K562 (cell line): Measurements from ENCODE around the gene USP35. TPM values are rescaled to one million over a fixed set of nuclear protein-coding genes. Genes with fewer than 3 reads are reported as not detected.

Source experiments
- ATAC-seq: fragments of 200-7000 bp; cut with Tn5 transposase; 3 replicates; pipeline ENCODE4 v1.9.1; 2020; ENCODE audit warnings: moderate library complexity
- BruUV-seq: library from RNA; stranded (reverse); fragments of 400-500 nt; replicated peaks from 2 replicates; lab custom pipeline; 2021; lab: Mats Ljungman, UMichigan
- CTCF ChIA-PET: fragments of 300-600 bp; formaldehyde crosslinking; extraction: SDS; loops from one replicate; lab custom pipeline; 2021; ENCODE audit warnings: low intra/inter-chr PET ratio; lab: Yijun Ruan, JAX
- POLR2A ChIA-PET: fragments of 300-600, 350-650 bp; sonication (Branson Sonifier 250); formaldehyde crosslinking; extraction: SDS; loops from one replicate; lab custom pipeline; 2021; ENCODE audit warnings: antibody characterized with exemption, inconsistent platforms; lab: Yijun Ruan, JAX
- DNase-seq, 4 experiments: peaks; one replicate each; pipeline versions ENCODE4 v3.0.0 to v3.0.0-alpha.2; 2011 to 2018; ENCODE audit warnings: low spot score in 3 of 4, mixed read lengths in 3 of 4; ENCODE audit errors: extremely low read depth in 1 of 4
- FAIRE-seq: peaks from 2 replicates; lab custom pipeline; 2011; peaks lifted over from hg19 to GRCh38; lab: Jason Lieb, UNC
- H2AFZ ChIP-seq: 2 replicates; pipeline ENCODE4 v1.6.0; 2011; ENCODE audit warnings: low read depth, low read length, control low read depth, inconsistent platforms
- H3K27ac ChIP-seq: fragments of 200-600 bp; 3 replicates; pipeline ENCODE4 v1.8.0; 2011; ENCODE audit warnings: low read depth, mild to moderate bottlenecking, control low read depth, inconsistent platforms, low read length, moderate library complexity, mixed read lengths; ENCODE audit errors: extremely low read depth
- H3K27me3 ChIP-seq, 2 experiments: fragments of 300-600 bp in 1 of 2; 2 replicates in 1 of 2; 3 replicates in 1 of 2; pipeline versions ENCODE4 v1.6.0 to v1.8.0; 2011; ENCODE audit warnings: inconsistent platforms in 2 of 2, low read length in 2 of 2, mild to moderate bottlenecking in 1 of 2, mixed read lengths in 1 of 2, moderate library complexity in 1 of 2; ENCODE audit not compliant: control insufficient read depth in 2 of 2, insufficient read depth in 2 of 2
- H3K36me3 ChIP-seq: fragments of 300-600 bp; 3 replicates; pipeline ENCODE4 v1.8.0; 2011; ENCODE audit warnings: mild to moderate bottlenecking, low read length, inconsistent platforms; ENCODE audit not compliant: control insufficient read depth, insufficient read depth
- H3K4me1 ChIP-seq, 2 experiments: fragments of 200-600 bp in 1 of 2; replicated peaks in 1 of 2; 2 replicates in 1 of 2; 3 replicates in 1 of 2; pipeline versions ENCODE4 v1.5.1 to v1.8.0; 2011; ENCODE audit warnings: inconsistent platforms in 2 of 2, low read length in 2 of 2, mild to moderate bottlenecking in 1 of 2, mixed read lengths in 1 of 2, moderate library complexity in 1 of 2; ENCODE audit not compliant: control insufficient read depth in 2 of 2, insufficient read depth in 2 of 2
- H3K4me2 ChIP-seq: 2 replicates; pipeline ENCODE4 v1.6.1; 2011; ENCODE audit warnings: low read length, control low read depth, inconsistent platforms, mixed read lengths; ENCODE audit not compliant: insufficient read depth
- H3K4me3 ChIP-seq: fragments of 200-600 bp; sonication (generic), shearing (Covaris generic); 2 replicates; pipeline ENCODE4 v1.5.1; 2016; ENCODE audit warnings: control low read depth, inconsistent platforms
- H3K79me2 ChIP-seq: fragments of 200-600 bp; 3 replicates; pipeline ENCODE4 v1.8.0; 2011; ENCODE audit warnings: low read length, inconsistent platforms; ENCODE audit not compliant: control insufficient read depth, insufficient read depth
- H3K9ac ChIP-seq, 2 experiments: 2 replicates each; pipeline versions ENCODE4 v1.6.0 to v1.6.1; 2011; ENCODE audit warnings: low read depth in 2 of 2, low read length in 2 of 2, control low read depth in 1 of 2, inconsistent platforms in 1 of 2, mild to moderate bottlenecking in 1 of 2, mixed read lengths in 1 of 2; ENCODE audit not compliant: insufficient read depth in 1 of 2
- H3K9me1 ChIP-seq: one replicate; pipeline ENCODE4 v1.6.0; 2011; ENCODE audit warnings: inconsistent platforms, mild to moderate bottlenecking, low read length, moderate library complexity; ENCODE audit not compliant: control insufficient read depth, insufficient read depth
- H3K9me3 ChIP-seq: replicated peaks from 2 replicates; pipeline ENCODE4 v1.5.1; 2011; ENCODE audit warnings: low read depth, low read length, inconsistent platforms; ENCODE audit not compliant: control insufficient read depth, insufficient read depth
- H4K20me1 ChIP-seq: replicated peaks from 2 replicates; pipeline ENCODE4 v1.6.1; 2011; ENCODE audit warnings: low read length, inconsistent platforms, mixed read lengths; ENCODE audit not compliant: control insufficient read depth, insufficient read depth
- DMBX1 ChIP-seq: fragments of 250-450 bp; sonication (Bioruptor Pico); IDR thresholded peaks from 2 replicates; pipeline ENCODE4 v1.8.0; 2022; ENCODE audit warnings: inconsistent platforms, mild to moderate bottlenecking, moderate library complexity, borderline replicate concordance
- JUND ChIP-seq, 2 experiments: IDR thresholded peaks; 2 replicates in 1 of 2; 3 replicates in 1 of 2; pipeline ENCODE4 v1.6.1; 2011; ENCODE audit warnings: borderline replicate concordance in 2 of 2, low read depth in 2 of 2, low read length in 2 of 2, improper control_type of control experiment in 1 of 2, missing biosample characterization in 1 of 2, missing genetic modification characterization in 1 of 2, missing genetic modification reagents in 1 of 2
- MEIS2 ChIP-seq: fragments of 450-650 bp; IDR thresholded peaks from 2 replicates; pipeline ENCODE4 v1.6.1; 2014; ENCODE audit warnings: mild to moderate bottlenecking; ENCODE audit not compliant: partially characterized antibody
- ZNF592 ChIP-seq: fragments of 450-650 bp; IDR thresholded peaks from 2 replicates; pipeline ENCODE4 v1.6.1; 2017; ENCODE audit warnings: antibody characterized with exemption, mild to moderate bottlenecking
- WGBS: fragments of 100-300 bp; shearing (Covaris generic); methylation state at CpG from one replicate; pipeline ENCODE4 v1.1.6; 2016; ENCODE audit warnings: low coverage, mixed read lengths; ENCODE audit not compliant: insufficient coverage; ENCODE audit errors: missing lambda C conversion rate; 5-methylcytosine and 5-hydroxymethylcytosine counted together
- in situ Hi-C: fragments of 300-500 bp; cut with MboI; formaldehyde crosslinking; loops from 4 replicates; pipeline ENCODE4 v1.15.0; 2018; ENCODE audit warnings: inconsistent platforms, mixed read lengths
- intact Hi-C: fragments of 100-400 bp; cut with micrococcal nuclease; formaldehyde crosslinking; loops from 2 replicates; pipeline ENCODE4 v1.14.2; 2022
- polyA plus RNA-seq, 8 experiments: library from polyadenylated mRNA; depleted of rRNA in 4 of 8; stranded (reverse) in 5 of 8; unstranded in 3 of 8; fragments of >200 nt; fragmentation: Nextera tagmentation in 2 of 8; fragmentation: Illumina TruSeq in 1 of 8; extraction: Ambion mirVana in 2 of 8; extraction: Trizol in 1 of 8; gene quantifications; 2 replicates each; pipeline versions ENCODE4 v1.2.1 to v1.2.3, GENCODE V29; 2011 to 2014; ENCODE audit warnings: inconsistent platforms in 1 of 8, missing spikeins in 1 of 8
- total RNA-seq, 7 experiments: library from RNA; depleted of rRNA in 6 of 7; stranded (reverse); fragments of >200 nt in 6 of 7; fragmentation: Illumina TruSeq in 2 of 7; extraction: Trizol in 2 of 7; gene quantifications; 2 replicates each; pipeline versions ENCODE4 v1.2.1 to v1.2.3, GENCODE V29; 2011 to 2021; ENCODE audit warnings: low replicate concordance in 1 of 7

Gene USP35
- total and polyA plus RNA-seq, 9 of the 15 experiments (the other 6 are each of a cell fraction or from before 2014, with no cell fraction given): 0.01 to 4.8 (median 3.6) TPM

GRCh38 chr11:78168539-78169477, 19.9 kb upstream of the USP35 start:
- peak; percentile 54 for ATAC-seq
- Histone ChIP-seq H3K4me2 (peak overlapping the region; percentile 62), H3K36me3 (no peaks in the 10 kb centered on the region), H3K27ac (0 out of 3 replicates have a peak overlapping the region, but pooled peaks have one; percentile 20), H3K4me3 (no peak overlapping the region), H3K9me1 (no peaks in the 10 kb centered on the region), H3K27me3 (no peaks in the 10 kb centered on the region), H3K9me3 (no peaks in the 10 kb centered on the region), H3K79me2 (no peaks in the 10 kb centered on the region), H4K20me1 (no peaks in the 10 kb centered on the region), H3K4me1 (peaks cover 9 to 22% of the 10 kb centered on the region in 2 experiments; a peak in 4 of 5 replicates), H2AFZ (peak overlapping the region; percentile 95), H3K9ac (peak overlapping the region; percentile 10 to 80; a peak in 3 of 4 replicates)
- BruUV-seq: no TSS peak
- ChIA-PET POLR2A (interaction anchor here (0.7 to 2.8 kb wide), 4 partner anchors 9 to 247 kb away, joined by 3 to 8 read pairs (median 3); no protein-coding TSS in a partner anchor), CTCF (no interaction called here)
- peak in 2 of 4 experiments; percentile 19 to 29 for DNase-seq
- intact Hi-C loops: no loop called here
- 43% methylated on average over 16 of the region's 17 CpGs for WGBS
- in situ Hi-C loops: no loop called here
- FAIRE-seq: peak; percentile 32
- no peak for TF ChIP-seq JUND (IDR thresholded peaks at IDR 0.05; ENCODE audit: borderline replicate concordance, low read depth, low read length)
- TF ChIP-seq JUND (tag; IDR thresholded peaks at IDR 0.05; ENCODE audit: borderline replicate concordance, low read depth, low read length): no peak
- 0 out of 2 replicates have a peak, but pooled peaks have one; percentile 15 for TF ChIP-seq DMBX1 (CRISPR knock-in tag)
- TF ChIP-seq ZNF592: peak; percentile 53; the same call in 1 of the 2 replicates
- peak; percentile 20 for TF ChIP-seq MEIS2
- TF ChIP-seq, all 486 proteins: peak for 3
